ENCODE measurements around the gene RALGDS. TPM values are rescaled to one million over a fixed set of nuclear protein-coding genes. Genes with fewer than 3 reads are reported as not detected.

RALGDS gene
- total RNA-seq, 1 donor from 2014 or later = 19.0 TPM

- peaks cover 39% of the 10 kb centered on the region for H3K4me1 Mint-ChIP-seq (ENCODE audit: low read depth)
- TF ChIP-seq, protein P1, sequence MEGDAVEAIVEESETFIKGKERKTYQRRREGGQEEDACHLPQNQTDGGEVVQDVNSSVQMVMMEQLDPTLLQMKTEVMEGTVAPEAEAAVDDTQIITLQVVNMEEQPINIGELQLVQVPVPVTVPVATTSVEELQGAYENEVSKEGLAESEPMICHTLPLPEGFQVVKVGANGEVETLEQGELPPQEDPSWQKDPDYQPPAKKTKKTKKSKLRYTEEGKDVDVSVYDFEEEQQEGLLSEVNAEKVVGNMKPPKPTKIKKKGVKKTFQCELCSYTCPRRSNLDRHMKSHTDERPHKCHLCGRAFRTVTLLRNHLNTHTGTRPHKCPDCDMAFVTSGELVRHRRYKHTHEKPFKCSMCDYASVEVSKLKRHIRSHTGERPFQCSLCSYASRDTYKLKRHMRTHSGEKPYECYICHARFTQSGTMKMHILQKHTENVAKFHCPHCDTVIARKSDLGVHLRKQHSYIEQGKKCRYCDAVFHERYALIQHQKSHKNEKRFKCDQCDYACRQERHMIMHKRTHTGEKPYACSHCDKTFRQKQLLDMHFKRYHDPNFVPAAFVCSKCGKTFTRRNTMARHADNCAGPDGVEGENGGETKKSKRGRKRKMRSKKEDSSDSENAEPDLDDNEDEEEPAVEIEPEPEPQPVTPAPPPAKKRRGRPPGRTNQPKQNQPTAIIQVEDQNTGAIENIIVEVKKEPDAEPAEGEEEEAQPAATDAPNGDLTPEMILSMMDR (IDR thresholded peaks at IDR 0.05) = no peak
- H3K36me3 Mint-ChIP-seq (ENCODE audit: low read depth) = no peaks in the 10 kb centered on the region
- no peak for DNase-seq (ENCODE audit: low spot score)
- H3K4me3 Mint-ChIP-seq (ENCODE audit: unreplicated experiment) = no peak overlapping the region
- no peak overlapping the region for H3K27ac Mint-ChIP-seq (ENCODE audit: unreplicated experiment)
- H3K9me3 Mint-ChIP-seq (ENCODE audit: low read depth) = no peaks in the 10 kb centered on the region
- H3K27me3 Mint-ChIP-seq (ENCODE audit: low read depth) = peaks cover 9% of the 10 kb centered on the region
Observed at GRCh38 chr9:133130685-133131244, 9.7 kb upstream of the RALGDS start.

DNA sequence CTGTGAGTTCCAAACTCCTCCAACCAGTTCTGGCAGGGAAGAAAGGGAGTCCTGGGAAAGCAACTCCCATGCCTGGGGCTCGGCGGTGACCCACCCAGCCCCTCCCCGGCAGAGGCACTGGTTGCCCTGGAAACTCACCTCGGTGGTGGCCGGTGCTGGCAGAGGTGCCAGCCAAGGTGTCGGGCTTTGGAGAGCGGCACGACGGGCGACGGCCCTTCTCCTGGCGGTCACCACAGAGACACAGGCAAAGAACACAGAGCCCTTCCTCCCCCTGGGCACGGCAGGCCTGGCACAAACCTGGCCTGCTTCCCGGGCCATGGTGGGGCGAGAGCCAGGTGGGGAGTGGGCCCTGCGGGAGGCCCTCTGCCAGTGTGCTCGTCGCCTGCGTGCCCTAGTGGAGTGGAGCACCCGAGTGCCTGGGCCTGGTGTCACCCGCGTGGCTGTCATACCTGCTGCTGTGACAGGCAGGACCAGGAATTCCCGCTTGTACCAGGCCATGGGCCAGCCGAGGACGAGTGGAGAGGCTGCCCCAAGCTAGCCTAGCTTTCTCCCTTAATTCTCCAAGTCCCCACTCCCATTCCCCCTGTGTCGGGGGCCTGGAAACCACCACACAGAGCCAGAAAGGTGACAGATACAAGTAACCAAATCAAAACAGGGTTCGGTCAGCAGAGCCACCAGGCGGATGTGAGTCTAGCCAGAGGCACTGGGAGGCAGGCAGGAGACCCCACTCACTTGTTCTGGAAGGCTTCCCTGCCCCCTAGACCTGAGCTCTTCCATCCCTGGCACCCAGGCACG is 8.2 kb upstream of the RALGDS start:
- Mint-ChIP-seq H3K9me3 (ENCODE audit: low read depth) (no peaks in the 10 kb centered on the region), H3K36me3 (ENCODE audit: low read depth) (peaks cover 1% of the 10 kb centered on the region), H3K27me3 (ENCODE audit: low read depth) (peaks cover 15% of the 10 kb centered on the region), H3K27ac (ENCODE audit: unreplicated experiment) (no peak overlapping the region), H3K4me3 (ENCODE audit: unreplicated experiment) (no peak overlapping the region), H3K4me1 (ENCODE audit: low read depth) (peaks cover 30% of the 10 kb centered on the region)
- no peak for DNase-seq (ENCODE audit: low spot score)
- TF ChIP-seq, protein P1 (IDR thresholded peaks at IDR 0.05) = no peak

- no peak overlapping the region for H3K27ac Mint-ChIP-seq (ENCODE audit: unreplicated experiment)
- peaks cover 18% of the 10 kb centered on the region for H3K27me3 Mint-ChIP-seq (ENCODE audit: low read depth)
- peaks cover 1% of the 10 kb centered on the region for H3K36me3 Mint-ChIP-seq (ENCODE audit: low read depth)
- H3K4me3 Mint-ChIP-seq (ENCODE audit: unreplicated experiment) = no peak overlapping the region
- H3K4me1 Mint-ChIP-seq (ENCODE audit: low read depth) = peaks cover 21% of the 10 kb centered on the region
- H3K9me3 Mint-ChIP-seq (ENCODE audit: low read depth) = no peaks in the 10 kb centered on the region
- TF ChIP-seq, protein P1 (IDR thresholded peaks at IDR 0.05) = no peak
- no peak for DNase-seq (ENCODE audit: low spot score)
Observed at GRCh38 chr9:133128152-133128551, 7.1 kb upstream of the RALGDS start.

DNA sequence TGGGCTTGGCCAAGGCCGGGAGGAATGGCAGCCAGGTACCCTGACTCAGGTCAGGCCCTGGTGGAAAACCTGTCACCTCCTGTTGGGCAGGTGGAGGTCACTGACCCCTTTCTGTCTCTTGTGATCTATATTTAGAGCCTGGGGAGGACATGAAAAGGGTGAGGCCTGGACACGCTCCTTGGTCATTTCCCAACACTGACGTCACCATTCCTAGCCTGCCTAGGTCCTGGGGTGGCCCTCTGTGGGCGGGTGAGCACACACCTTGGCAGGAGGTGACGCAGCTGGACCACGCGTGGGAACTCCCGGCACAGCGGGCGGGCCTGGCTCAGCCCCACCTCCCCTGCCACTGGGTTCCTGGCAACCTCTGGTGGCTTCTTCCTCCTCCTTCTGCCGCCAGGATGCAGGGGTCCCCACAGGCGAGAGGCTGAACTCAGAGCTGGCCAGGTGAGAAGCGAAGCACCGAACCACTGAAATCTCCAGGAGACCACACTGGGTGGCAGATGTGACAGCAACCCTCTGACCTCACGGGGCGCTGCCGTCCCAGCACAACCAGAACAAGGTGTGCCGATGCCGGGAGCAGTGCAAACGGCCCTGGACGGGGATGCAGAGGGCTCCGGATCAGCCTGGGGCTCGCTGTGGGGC is 6.4 kb upstream of the RALGDS start:
- peaks cover 1% of the 10 kb centered on the region for H3K36me3 Mint-ChIP-seq (ENCODE audit: low read depth)
- H3K4me1 Mint-ChIP-seq (ENCODE audit: low read depth) = peaks cover 21% of the 10 kb centered on the region
- DNase-seq (ENCODE audit: low spot score) = no peak
- TF ChIP-seq, protein P1 (IDR thresholded peaks at IDR 0.05) = no peak
- H3K4me3 Mint-ChIP-seq (ENCODE audit: unreplicated experiment) = no peak overlapping the region
- H3K9me3 Mint-ChIP-seq (ENCODE audit: low read depth) = no peaks in the 10 kb centered on the region
- no peak overlapping the region for H3K27ac Mint-ChIP-seq (ENCODE audit: unreplicated experiment)
- peaks cover 18% of the 10 kb centered on the region for H3K27me3 Mint-ChIP-seq (ENCODE audit: low read depth)

- Mint-ChIP-seq H3K4me3 (ENCODE audit: unreplicated experiment) (peak overlapping the region; percentile 49), H3K9me3 (ENCODE audit: low read depth) (no peaks in the 10 kb centered on the region), H3K36me3 (ENCODE audit: low read depth) (peaks cover 1% of the 10 kb centered on the region), H3K27me3 (ENCODE audit: low read depth) (peaks cover 17% of the 10 kb centered on the region), H3K27ac (ENCODE audit: unreplicated experiment) (peak overlapping the region; percentile 77), H3K4me1 (ENCODE audit: low read depth) (peaks cover 19% of the 10 kb centered on the region)
- DNase-seq (ENCODE audit: low spot score) = no peak
- TF ChIP-seq, protein P1 (IDR thresholded peaks at IDR 0.05) = no peak
Observed at GRCh38 chr9:133126697-133127339, 5.8 kb upstream of the RALGDS start.

Measured in chondrocyte (in vitro differentiated cells).